GM12878 (cell line): Measurements from ENCODE around the gene MAK. TPM values are rescaled to one million over a fixed set of nuclear protein-coding genes. Genes with fewer than 3 reads are reported as not detected.

Source experiments
- ATAC-seq: fragments of 200-7000 bp; cut with Tn5 transposase; 3 replicates; pipeline ENCODE4 v1.9.1; 2020; ENCODE audit warnings: mild to moderate bottlenecking, moderate library complexity
- BruUV-seq: library from RNA; stranded (reverse); fragments of 400-500 nt; replicated peaks from 2 replicates; lab custom pipeline; 2021; lab: Mats Ljungman, UMichigan
- CTCF ChIA-PET: fragments of 300-600 bp; sonication (Branson Sonifier 250); formaldehyde crosslinking; extraction: SDS; loops from one replicate; lab custom pipeline; 2021; ENCODE audit warnings: inconsistent platforms; lab: Yijun Ruan, JAX
- POLR2A ChIA-PET: fragments of 350-600 bp; formaldehyde crosslinking; extraction: SDS; loops from one replicate; lab custom pipeline; 2021; ENCODE audit warnings: inconsistent platforms; lab: Charles Lee
- RAD21 ChIA-PET: fragments of 300-600 bp; sonication (Branson Sonifier 250); formaldehyde crosslinking; loops from one replicate; lab custom pipeline; 2023; ENCODE audit warnings: antibody characterized with exemption; ENCODE audit not compliant: unreplicated experiment; lab: Charles Lee
- SMC1A ChIA-PET: fragments of 300-600 bp; sonication (Branson Sonifier 250); formaldehyde crosslinking; loops from one replicate; lab custom pipeline; 2023; ENCODE audit not compliant: unreplicated experiment, uncharacterized antibody; lab: Charles Lee
- DNase-seq: peaks from one replicate; pipeline ENCODE4 v3.0.0-alpha.2; 2011; ENCODE audit warnings: low read depth, low spot score
- FAIRE-seq: peaks from 3 replicates; lab custom pipeline; 2011; peaks lifted over from hg19 to GRCh38; lab: Jason Lieb, UNC
- H2AFZ ChIP-seq: 2 replicates; pipeline ENCODE4 v1.6.0; 2011; ENCODE audit warnings: low read depth, low read length, control low read depth; ENCODE audit not compliant: control insufficient read depth
- H3K27ac ChIP-seq: 2 replicates; pipeline ENCODE4 v1.5.1; 2011; ENCODE audit warnings: control low read depth; ENCODE audit not compliant: control insufficient read depth, insufficient read depth
- H3K27me3 ChIP-seq, 2 experiments: replicated peaks in 1 of 2; 2 replicates each; pipeline versions ENCODE4 v1.6.0 to v1.6.1; 2011; ENCODE audit warnings: low read length in 1 of 2; ENCODE audit not compliant: control insufficient read depth in 2 of 2, insufficient read depth in 2 of 2
- H3K36me3 ChIP-seq, 2 experiments: 2 replicates each; pipeline ENCODE4 v1.5.1; 2011; ENCODE audit warnings: low read length in 1 of 2; ENCODE audit not compliant: control insufficient read depth in 2 of 2, insufficient read depth in 2 of 2
- H3K4me1 ChIP-seq: 2 replicates; pipeline ENCODE4 v1.6.1; 2011; ENCODE audit warnings: mild to moderate bottlenecking, low read length, moderate library complexity, mixed read lengths; ENCODE audit not compliant: control insufficient read depth, insufficient read depth
- H3K4me2 ChIP-seq: 2 replicates; pipeline ENCODE4 v1.6.0; 2011; ENCODE audit warnings: control low read depth; ENCODE audit not compliant: control insufficient read depth, insufficient read depth
- H3K4me3 ChIP-seq: fragments of 200-600 bp; sonication (generic); 2 replicates; pipeline ENCODE4 v1.5.1; 2016
- H3K79me2 ChIP-seq: 2 replicates; pipeline ENCODE4 v1.6.0; 2011; ENCODE audit warnings: low read length; ENCODE audit not compliant: control insufficient read depth, insufficient read depth
- H3K9ac ChIP-seq: 2 replicates; pipeline ENCODE4 v1.8.0; 2011; ENCODE audit warnings: low read length, control low read depth, mixed read lengths; ENCODE audit not compliant: control insufficient read depth, insufficient read depth
- H3K9me3 ChIP-seq: replicated peaks from 3 replicates; pipeline ENCODE4 v1.5.1; 2011; ENCODE audit warnings: mild to moderate bottlenecking, low read length; ENCODE audit not compliant: control insufficient read depth, insufficient read depth
- H4K20me1 ChIP-seq: 2 replicates; pipeline ENCODE4 v1.6.0; 2011; ENCODE audit not compliant: control insufficient read depth, insufficient read depth
- EGR1 ChIP-seq, 2 experiments: IDR thresholded peaks; 1 replicate in 1 of 2; 2 replicates in 1 of 2; pipeline ENCODE4 v1.6.1; 2011 to 2012; ENCODE audit warnings: low read depth in 2 of 2, low read length in 2 of 2, borderline replicate concordance in 1 of 2, mild to moderate bottlenecking in 1 of 2, moderate library complexity in 1 of 2
- GABPA ChIP-seq: IDR thresholded peaks from 2 replicates; pipeline ENCODE4 v1.6.1; 2014; ENCODE audit warnings: antibody characterized with exemption, low read depth, mild to moderate bottlenecking, inconsistent platforms
- NBN ChIP-seq: fragments of 450-650 bp; IDR thresholded peaks from 2 replicates; pipeline ENCODE4 v1.6.1; 2016
- PAX5 ChIP-seq: IDR thresholded peaks from 2 replicates; pipeline ENCODE4 v1.6.1; 2011; ENCODE audit warnings: low read depth, low read length, borderline replicate concordance
- RELB ChIP-seq: fragments of 450-650 bp; IDR thresholded peaks from 2 replicates; pipeline ENCODE4 v1.6.1; 2017; ENCODE audit warnings: low read depth, mild to moderate bottlenecking, moderate library complexity
- SIX5 ChIP-seq: IDR thresholded peaks from 2 replicates; pipeline ENCODE4 v1.6.1; 2011; ENCODE audit warnings: mild to moderate bottlenecking, low read depth, low read length, moderate library complexity; ENCODE audit not compliant: severe bottlenecking
- SPI1 ChIP-seq: IDR thresholded peaks from 2 replicates; pipeline ENCODE4 v1.6.1; 2011; ENCODE audit warnings: low read depth, mild to moderate bottlenecking, low read length, moderate library complexity, borderline replicate concordance; ENCODE audit not compliant: insufficient read depth
- TBL1XR1 ChIP-seq: IDR thresholded peaks from 2 replicates; pipeline ENCODE4 v1.6.1; 2012; ENCODE audit warnings: low read depth, low read length, improper control_type of control experiment
- WRNIP1 ChIP-seq: IDR thresholded peaks from 2 replicates; pipeline ENCODE4 v1.6.1; 2011; ENCODE audit warnings: low read depth, low read length, improper control_type of control experiment, borderline replicate concordance
- YY1 ChIP-seq: IDR thresholded peaks from 2 replicates; pipeline ENCODE4 v1.6.1; 2011; ENCODE audit warnings: low read depth, mild to moderate bottlenecking, low read length
- WGBS: methylation state at CpG from one replicate; pipeline ENCODE4 v1.1.6; 2016; ENCODE audit warnings: low lambda C conversion rate; ENCODE audit not compliant: insufficient replicate concordance, insufficient coverage; ENCODE audit errors: missing lambda C conversion rate; 5-methylcytosine and 5-hydroxymethylcytosine counted together
- in situ Hi-C: fragments of 300-500 bp; cut with MboI; formaldehyde crosslinking; loops from 9 replicates; pipeline ENCODE4 v1.14.3; 2018; ENCODE audit warnings: mixed read lengths
- intact Hi-C: fragments of 100-400 bp; cut with micrococcal nuclease; formaldehyde crosslinking; loops from one replicate; pipeline ENCODE4 v1.14.2; 2022; ENCODE audit not compliant: unreplicated experiment
- polyA plus RNA-seq, 11 experiments: library from polyadenylated mRNA; depleted of rRNA in 4 of 11; unstranded in 6 of 11; stranded (reverse) in 5 of 11; fragments of >200 nt; fragmentation: Nextera tagmentation in 4 of 11; fragmentation: Illumina TruSeq in 1 of 11; extraction: Ambion mirVana in 4 of 11; extraction: Trizol in 1 of 11; gene quantifications; 1 replicate in 1 of 11; 2 replicates in 10 of 11; pipeline versions ENCODE4 v1.2.1 to v1.2.3, GENCODE V29; 2011 to 2016; ENCODE audit warnings: inconsistent platforms in 2 of 11, missing spikeins in 2 of 11, low read depth in 1 of 11
- total RNA-seq, 4 experiments: library from RNA; depleted of rRNA in 3 of 4; stranded (reverse); fragments of >200 nt in 3 of 4; fragmentation: Illumina TruSeq in 1 of 4; extraction: Trizol in 1 of 4; gene quantifications; 2 replicates each; pipeline versions ENCODE4 v1.2.1 to v1.2.3, GENCODE V29; 2013 to 2021
- TF ChIP-seq, protein P1 (sequence below): IDR thresholded peaks from 2 replicates; pipeline ENCODE4 v1.6.1; 2012; ENCODE audit warnings: low read depth, low read length, improper control_type of control experiment
- TF ChIP-seq, protein P2 (sequence below): IDR thresholded peaks from 2 replicates; pipeline ENCODE4 v1.6.1; 2012; ENCODE audit warnings: low read length, inconsistent platforms

The MAK gene
- total and polyA plus RNA-seq, 10 of the 15 experiments (the other 5 are each of a cell fraction or from before 2014, with no cell fraction given): 0.01 to 0.90 (median 0.13) TPM; not detected in 1

DNA sequence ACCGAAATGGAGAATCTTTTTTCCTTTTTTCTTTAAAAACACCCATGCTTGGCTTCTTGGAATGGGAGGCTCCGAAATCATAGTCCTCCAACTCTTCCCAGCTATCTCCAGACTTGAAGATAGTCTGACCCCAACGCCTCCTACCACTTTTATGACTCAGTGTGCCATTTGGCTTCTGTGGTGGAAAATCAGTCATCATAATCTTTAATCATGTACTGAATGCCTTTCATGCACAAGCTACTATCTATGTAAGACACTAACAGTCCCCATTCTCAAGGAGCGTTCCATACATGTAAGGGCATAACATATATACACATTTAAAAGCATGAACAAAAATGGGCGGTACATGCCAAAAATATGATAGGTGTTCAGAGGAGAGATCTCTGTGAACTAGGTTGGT is 46.7 kb downstream of the MAK start:
- no peak overlapping the region for H3K4me2 ChIP-seq
- in situ Hi-C loops (no loop called here), intact Hi-C loops (no loop called here)
- H3K27ac ChIP-seq: no peak overlapping the region
- no peaks in the 10 kb centered on the region for H4K20me1 ChIP-seq
- no peaks in the 10 kb centered on the region for H3K27me3 ChIP-seq
- no peak overlapping the region for H2AFZ ChIP-seq
- RAD21 ChIA-PET: no interaction called here
- H3K4me1 ChIP-seq: no peaks in the 10 kb centered on the region
- ATAC-seq (no peak), FAIRE-seq (no peak), DNase-seq (no peak)
- no peaks in the 10 kb centered on the region for H3K36me3 ChIP-seq
- no peak overlapping the region for H3K9ac ChIP-seq
- no peak overlapping the region for H3K4me3 ChIP-seq
- CTCF ChIA-PET: interaction anchor here (12.1 kb wide), 1 partner anchor 311 kb away, joined by 153 read pairs; no protein-coding TSS in a partner anchor
- H3K9me3 ChIP-seq: no peaks in the 10 kb centered on the region
- H3K79me2 ChIP-seq: no peaks in the 10 kb centered on the region
- SMC1A ChIA-PET: no interaction called here
- no peak for TF ChIP-seq PAX5
- TF ChIP-seq WRNIP1: no peak
- TF ChIP-seq, protein P1, sequence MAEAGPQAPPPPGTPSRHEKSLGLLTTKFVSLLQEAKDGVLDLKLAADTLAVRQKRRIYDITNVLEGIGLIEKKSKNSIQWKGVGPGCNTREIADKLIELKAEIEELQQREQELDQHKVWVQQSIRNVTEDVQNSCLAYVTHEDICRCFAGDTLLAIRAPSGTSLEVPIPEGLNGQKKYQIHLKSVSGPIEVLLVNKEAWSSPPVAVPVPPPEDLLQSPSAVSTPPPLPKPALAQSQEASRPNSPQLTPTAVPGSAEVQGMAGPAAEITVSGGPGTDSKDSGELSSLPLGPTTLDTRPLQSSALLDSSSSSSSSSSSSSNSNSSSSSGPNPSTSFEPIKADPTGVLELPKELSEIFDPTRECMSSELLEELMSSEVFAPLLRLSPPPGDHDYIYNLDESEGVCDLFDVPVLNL: no peak
- TF ChIP-seq GABPA: no peak
- TF ChIP-seq EGR1 (IDR thresholded peaks at IDR 0.05; ENCODE audit: borderline replicate concordance in 1 of 2, low read depth in 2 of 2, low read length in 2 of 2): no peak
- no peak for TF ChIP-seq RELB
- no peak for TF ChIP-seq TBL1XR1
- TF ChIP-seq, protein P2, sequence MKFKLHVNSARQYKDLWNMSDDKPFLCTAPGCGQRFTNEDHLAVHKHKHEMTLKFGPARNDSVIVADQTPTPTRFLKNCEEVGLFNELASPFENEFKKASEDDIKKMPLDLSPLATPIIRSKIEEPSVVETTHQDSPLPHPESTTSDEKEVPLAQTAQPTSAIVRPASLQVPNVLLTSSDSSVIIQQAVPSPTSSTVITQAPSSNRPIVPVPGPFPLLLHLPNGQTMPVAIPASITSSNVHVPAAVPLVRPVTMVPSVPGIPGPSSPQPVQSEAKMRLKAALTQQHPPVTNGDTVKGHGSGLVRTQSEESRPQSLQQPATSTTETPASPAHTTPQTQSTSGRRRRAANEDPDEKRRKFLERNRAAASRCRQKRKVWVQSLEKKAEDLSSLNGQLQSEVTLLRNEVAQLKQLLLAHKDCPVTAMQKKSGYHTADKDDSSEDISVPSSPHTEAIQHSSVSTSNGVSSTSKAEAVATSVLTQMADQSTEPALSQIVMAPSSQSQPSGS: no peak
- no peak for TF ChIP-seq NBN
- TF ChIP-seq YY1: no peak
- no peak for TF ChIP-seq SIX5
- TF ChIP-seq SPI1: no peak
- BruUV-seq: no TSS peak
- WGBS: 97% methylated on average over 5 of the region's 5 CpGs
- POLR2A ChIA-PET: no interaction called here
